Measurements from ENCODE around the gene TMSB10.

TMSB10 gene

DNA sequence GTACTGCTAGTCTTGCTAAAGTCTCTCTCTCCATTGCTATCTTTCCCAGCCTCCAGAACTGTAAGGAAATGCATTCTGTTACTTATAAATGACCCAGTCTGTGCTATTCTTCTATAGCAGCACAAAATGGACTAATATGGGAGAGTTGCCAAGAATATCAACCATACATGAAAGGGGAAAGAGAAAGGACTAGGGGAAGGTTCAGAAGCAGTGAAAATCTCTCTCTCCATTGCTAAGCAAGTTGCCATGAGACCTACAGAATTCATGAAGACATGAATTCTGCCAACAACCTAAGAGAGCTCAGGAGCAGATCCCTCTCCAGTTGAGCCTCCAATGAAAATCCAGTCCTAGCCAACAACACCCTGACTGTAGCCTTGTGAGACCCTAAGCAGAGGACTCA lies 21.0 kb upstream of the TMSB10 start:
- no peak for DNase-seq
- TF ChIP-seq GATA1 (IDR thresholded peaks at IDR 0.05; ENCODE audit: low read depth, low read length): no peak

DNA sequence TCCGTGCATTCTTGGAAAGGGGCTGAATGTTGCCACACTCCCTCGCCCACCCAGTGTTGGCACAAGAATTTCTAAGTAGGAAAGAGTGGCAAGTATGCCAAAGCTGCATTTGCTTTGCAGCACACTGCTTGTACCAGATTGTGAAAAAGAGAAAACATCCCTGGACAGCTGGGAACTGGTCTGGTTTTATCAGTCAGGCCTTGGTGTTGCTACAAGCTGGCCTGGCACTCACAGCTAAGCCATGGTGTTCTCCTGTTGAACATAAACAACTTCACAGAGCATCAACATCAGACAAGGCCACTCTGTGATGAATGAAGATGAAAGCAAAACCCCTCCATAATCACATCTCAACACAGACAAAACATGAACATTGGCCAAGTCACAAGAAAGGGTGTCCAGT lies 20.3 kb upstream of the TMSB10 start:
- DNase-seq: no peak
- TF ChIP-seq GATA1 (IDR thresholded peaks at IDR 0.05; ENCODE audit: low read depth, low read length) (no peak), POLR2A (IDR thresholded peaks at IDR 0.05; ENCODE audit: low read length) (no peak)

DNA sequence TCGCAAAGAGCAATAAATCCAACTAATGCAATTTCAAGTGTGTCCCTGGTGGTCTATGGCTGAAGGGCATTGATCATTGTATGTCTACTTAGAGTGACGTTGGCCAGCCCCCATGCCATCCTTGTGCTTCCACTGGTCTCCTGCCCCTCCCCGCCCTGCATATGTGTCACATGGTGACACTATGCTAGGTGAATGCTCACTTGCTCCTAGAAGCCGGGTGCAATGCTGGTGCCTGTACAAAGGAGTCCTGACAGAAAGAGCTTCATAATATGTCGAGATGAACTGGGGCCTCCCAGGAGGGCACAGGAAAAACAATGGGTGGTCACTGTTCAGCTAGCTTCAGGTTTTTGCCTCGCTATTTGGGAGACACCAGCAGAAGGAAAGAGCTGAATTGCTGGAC lies 18.7 kb upstream of the TMSB10 start:
- TF ChIP-seq GATA1 (IDR thresholded peaks at IDR 0.05; ENCODE audit: low read depth, low read length) (no peak), POLR2A (IDR thresholded peaks at IDR 0.05; ENCODE audit: low read length) (no peak)
- DNase-seq: no peak

DNA sequence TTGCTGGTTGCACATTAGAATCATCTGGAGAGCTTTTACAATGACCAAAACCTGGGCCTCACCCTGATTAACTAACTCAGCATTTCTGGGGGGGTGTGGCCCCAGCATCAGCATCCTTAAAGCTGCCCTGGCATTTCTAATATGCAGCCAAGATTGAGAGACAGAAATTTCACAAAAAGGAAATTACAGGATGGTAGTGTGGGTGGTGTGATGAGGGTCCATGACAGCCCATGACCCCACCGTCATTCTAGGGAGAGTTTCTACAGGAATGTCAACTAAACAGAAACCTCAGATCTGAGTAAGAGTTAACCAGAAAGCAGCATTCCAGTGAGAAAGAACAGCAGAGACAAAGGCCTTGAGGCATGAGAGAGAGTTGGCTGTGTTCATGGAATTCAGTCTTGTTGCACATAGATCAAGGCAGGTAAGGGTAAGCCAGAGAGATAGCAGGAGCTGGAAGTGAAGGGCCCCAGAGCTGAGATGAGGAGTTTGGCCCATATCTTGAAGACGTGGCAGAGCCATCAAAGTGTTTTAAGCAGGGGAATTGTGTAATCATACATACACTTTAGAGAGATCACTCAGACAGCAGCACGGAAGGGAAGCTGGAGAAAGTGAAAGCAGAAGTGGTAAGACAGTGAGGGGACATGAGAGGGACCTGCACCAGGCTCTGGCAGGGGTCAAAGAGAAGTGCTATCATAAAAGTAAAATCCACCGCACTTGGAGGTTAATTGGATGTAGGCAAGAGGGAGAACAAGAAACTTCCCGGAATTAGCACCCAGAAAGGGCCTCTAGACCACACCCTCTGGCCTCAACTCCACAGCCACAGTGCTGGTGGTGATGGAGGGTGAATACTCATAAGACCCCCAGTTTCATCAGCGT lies 16.8 kb upstream of the TMSB10 start:
- DNase-seq: peak; percentile 23 to 26
- TF ChIP-seq POLR2A (IDR thresholded peaks at IDR 0.05; ENCODE audit: low read length) (no peak), GATA1 (IDR thresholded peaks at IDR 0.05; ENCODE audit: low read depth, low read length) (no peak)

DNA sequence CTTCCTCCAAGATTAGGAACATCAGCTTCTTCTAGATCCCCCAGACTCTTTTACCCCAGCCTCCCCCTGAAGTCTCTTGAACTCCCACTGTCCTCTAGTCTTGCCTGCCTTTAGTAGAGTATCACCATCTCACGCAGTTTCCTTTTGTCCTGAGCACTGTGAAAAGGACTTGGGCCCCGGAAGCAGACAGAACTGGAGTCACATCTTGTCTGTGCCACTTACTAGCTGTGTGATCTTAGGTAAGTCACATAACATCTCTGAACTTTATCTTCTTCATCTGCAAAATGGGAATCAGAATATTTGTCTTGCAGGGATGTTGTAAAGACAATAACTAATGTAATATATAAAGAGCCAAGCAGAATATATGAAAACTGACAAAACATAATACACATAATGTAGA lies 16.1 kb upstream of the TMSB10 start:
- DNase-seq: no peak
- TF ChIP-seq GATA1 (IDR thresholded peaks at IDR 0.05; ENCODE audit: low read depth, low read length) (no peak), POLR2A (IDR thresholded peaks at IDR 0.05; ENCODE audit: low read length) (no peak)

DNA sequence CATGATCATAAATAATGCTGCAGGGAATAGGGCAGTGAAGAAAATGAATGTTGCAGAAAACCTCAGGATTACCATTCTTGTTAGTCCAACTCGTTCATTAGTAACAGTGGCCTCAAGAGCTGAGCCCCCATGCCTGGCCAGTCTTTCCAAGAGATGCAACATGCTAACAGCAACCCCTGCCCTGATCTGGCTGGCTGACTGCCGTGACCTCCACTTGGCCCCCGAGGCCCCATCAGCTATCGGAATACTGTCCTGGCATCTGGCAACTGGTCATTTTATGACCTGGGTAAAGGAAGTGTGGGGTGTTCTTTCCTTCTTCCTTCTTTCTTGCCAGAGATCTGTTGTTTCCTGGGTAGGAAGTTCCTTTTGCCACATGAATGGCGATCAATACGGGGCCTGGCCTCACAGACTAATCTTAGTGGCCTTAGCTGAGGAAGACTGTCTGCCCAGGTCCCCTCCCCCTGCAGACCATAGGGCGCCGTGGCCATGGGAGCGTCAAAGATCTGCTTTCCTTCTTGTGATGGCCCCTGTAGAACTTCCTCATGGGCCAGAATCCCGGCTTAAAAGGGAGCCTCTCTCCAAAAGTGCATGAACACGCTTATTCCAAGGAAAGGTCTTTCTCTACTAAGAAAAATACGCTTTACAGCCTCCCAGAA lies 14.0 kb upstream of the TMSB10 start:
- TF ChIP-seq GATA1 (IDR thresholded peaks at IDR 0.05; ENCODE audit: low read depth, low read length): no peak
- TF ChIP-seq POLR2A (IDR thresholded peaks at IDR 0.05; ENCODE audit: low read length): no peak
- no peak for DNase-seq

DNA sequence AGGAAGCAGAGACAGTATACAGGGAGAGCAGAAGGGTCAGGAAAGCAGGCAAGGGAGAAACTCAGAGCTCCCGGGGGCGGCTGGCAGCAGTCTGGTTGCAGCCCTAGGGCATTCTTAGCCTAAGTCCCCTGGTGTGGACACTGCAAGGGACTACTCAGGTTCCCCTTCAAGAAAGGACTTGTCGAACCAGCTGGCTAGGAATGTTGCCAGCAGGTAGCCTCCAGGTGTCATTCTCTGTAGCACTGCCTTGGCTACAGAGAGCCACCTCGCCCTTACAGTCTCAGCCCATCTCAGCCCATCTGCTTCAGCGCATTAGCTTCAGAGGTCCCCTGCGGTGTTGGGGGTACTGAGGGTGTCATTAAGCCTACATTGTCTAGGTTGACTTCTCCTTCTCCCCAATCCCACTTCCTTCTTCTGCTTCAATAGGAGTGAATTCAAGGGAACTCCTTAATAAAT lies 11.3 kb upstream of the TMSB10 start:
- DNase-seq: no peak
- no peak for TF ChIP-seq GATA1 (IDR thresholded peaks at IDR 0.05; ENCODE audit: low read depth, low read length)
- TF ChIP-seq POLR2A (IDR thresholded peaks at IDR 0.05; ENCODE audit: low read length): no peak

DNA sequence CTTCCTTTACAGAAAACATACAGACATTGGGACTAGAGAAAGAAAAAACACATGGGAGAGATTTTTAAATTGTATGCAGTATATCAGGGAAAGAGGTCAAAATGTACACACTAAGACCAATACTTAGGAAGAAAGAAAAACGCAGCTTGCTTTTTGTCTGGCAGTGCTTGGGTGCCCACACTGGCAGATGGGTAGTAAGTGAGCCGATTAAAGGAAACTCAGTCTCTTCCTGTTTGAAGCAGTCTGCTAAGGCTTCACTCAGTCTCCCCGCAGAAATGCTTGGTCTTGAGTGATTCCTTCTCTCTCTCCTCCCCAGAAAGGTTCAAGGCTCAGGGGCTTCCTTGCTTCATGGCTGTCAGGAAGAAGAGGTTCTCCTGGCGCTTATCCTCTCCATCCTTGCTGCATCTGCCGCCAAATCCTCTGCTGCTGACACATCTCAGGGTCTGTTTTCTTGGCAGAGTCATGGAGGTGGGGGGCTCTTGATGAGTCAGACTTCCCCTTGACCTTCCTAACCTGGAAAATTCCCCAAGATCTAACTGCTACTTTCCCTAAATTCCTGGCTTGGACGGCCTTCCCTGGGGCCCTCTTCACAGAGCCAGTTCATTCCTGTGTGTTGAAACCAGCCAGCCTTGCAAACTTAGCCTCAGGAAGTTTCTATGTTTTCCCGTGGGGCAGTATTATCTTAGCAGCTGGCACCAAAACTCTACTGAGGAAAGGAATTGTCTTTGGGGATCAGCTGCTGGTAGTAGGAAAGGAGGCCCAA lies 10.5 kb upstream of the TMSB10 start:
- no peak for DNase-seq

DNA sequence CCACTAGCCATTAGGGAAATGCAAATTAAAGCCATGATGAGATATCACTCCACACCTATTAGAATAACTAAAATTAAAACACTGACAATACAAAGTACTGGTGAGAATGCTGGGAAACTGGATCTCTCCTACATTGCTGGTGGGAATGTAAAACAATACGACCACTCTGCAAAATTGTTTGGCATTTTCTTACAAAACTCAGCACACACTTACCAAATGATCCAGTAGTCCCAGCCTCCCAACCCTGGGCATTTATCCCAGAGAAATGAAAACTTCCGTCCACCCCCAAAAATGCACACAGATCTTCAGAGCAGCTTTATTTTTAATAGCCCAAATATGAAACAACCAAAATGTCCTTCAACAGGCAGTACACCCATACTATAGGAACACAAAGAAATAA lies 8.9 kb upstream of the TMSB10 start:
- TF ChIP-seq GATA1 (IDR thresholded peaks at IDR 0.05; ENCODE audit: low read depth, low read length) (no peak), POLR2A (IDR thresholded peaks at IDR 0.05; ENCODE audit: low read length) (no peak)
- no peak for DNase-seq

More for the DNA sequence above, 10.5 kb upstream of the TMSB10 start:
- no peak for TF ChIP-seq GATA1 (IDR thresholded peaks at IDR 0.05; ENCODE audit: low read depth, low read length)

DNA sequence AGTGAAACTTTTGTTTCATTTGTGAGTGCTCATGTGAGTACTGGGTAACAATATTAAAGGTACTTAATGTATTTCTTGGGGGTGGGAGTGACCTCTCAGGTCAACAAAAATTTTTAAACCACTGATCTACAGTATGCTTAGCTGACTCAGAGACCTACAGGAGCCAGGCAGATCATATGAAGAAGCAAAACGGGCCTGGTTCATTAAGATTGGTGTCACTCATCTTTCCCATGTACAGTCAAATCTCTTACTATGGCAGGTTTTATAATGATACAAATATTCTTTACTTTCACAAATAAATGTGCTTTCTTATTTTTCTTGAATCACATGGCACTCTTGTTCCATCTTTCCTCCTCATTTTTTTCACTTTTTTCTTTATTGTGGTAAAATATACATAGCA lies 7.7 kb upstream of the TMSB10 start:
- TF ChIP-seq GATA1 (IDR thresholded peaks at IDR 0.05; ENCODE audit: low read depth, low read length) (no peak), POLR2A (IDR thresholded peaks at IDR 0.05; ENCODE audit: low read length) (no peak)
- DNase-seq: no peak

DNA sequence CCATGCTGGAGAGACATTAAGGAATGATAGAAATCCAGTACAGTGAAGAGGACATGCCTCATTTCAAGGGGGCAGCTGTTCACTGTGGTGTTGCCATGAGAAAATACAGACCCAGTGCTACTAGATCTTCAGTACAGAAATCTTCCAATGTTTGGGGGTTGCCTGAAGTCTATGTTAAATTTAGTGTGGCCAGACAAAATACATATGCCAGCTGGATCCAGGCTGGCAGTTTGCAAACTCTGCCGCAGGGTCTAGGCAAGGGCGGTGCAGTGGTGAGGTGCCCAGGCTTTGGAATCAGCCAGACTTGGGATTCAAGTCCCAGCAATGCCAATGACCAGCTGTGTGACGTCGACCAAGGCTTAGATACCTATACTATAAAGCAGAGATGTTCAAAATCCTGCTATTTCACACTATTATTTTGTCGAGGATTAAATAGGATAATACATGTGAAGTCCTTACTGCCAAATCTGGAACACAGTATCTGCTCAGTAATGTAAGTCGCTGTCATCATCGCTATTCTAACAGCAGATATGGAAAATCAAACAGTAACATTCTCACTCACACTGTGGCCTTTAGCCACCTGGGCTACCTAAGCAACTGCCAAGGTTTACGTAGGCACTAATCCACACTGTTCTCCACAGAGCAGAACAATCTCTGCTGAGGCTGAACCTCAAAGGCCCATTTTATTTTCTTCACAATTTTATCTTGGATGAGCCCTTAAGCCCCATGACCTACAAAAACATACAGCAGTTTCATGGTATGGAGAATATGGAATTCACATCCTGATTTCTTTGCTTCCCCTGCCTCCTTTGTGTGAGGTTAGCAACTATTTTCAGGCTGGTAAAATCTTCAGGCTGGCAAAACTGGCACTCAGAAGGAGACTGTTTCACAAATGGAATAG lies 5.9 kb upstream of the TMSB10 start:
- DNase-seq: no peak
- no peak for TF ChIP-seq POLR2A (IDR thresholded peaks at IDR 0.05; ENCODE audit: low read length)
- TF ChIP-seq GATA1 (IDR thresholded peaks at IDR 0.05; ENCODE audit: low read depth, low read length): no peak

DNA sequence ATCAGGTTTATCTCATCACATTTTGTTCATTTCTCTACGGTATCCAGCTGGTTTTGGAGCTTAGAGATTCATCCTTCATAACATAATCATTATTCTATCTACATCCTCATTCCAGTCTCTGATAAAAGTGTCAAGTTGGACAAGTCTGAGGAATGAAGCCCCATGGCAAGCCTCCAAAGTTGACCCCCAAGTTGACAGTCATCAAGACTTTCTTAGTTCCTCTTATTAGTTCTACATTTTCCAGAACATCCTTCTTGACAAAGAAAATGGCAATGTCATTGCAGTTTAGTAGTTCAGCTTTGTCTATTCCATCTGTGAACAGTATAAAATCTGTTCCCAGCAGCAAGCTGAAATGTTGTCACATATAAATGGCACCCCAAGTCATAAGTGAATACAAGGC lies 4.5 kb upstream of the TMSB10 start:
- no peak for TF ChIP-seq GATA1 (IDR thresholded peaks at IDR 0.05; ENCODE audit: low read depth, low read length)
- TF ChIP-seq POLR2A (IDR thresholded peaks at IDR 0.05; ENCODE audit: low read length): no peak

DNA sequence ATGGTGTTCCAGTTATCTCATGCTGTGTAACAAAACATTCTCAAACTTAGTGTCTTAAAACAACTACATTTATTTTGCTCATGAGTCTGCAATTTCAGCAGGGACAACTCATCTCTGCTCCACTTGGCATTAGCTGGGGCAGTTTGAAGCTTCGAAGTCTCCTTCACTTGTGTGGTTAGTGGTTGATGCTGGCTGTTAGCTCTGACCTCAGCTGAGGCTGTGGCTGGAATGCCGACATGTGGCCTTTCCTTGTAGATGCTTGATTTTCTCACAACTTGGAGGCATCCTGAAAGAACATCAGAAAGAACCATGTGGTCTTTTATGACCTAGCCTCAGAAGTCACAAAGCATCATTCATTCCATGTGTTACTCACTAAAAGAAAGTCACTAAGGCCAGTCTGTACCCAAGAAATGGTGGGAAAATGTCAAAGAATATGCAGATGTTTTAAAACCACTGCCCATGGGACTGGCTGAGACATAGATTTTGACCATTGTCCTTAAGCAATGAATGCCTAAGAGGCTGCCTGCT lies 3.8 kb upstream of the TMSB10 start:
- no peak for TF ChIP-seq POLR2A (IDR thresholded peaks at IDR 0.05; ENCODE audit: low read length)
- no peak for DNase-seq

More for the DNA sequence above, 4.5 kb upstream of the TMSB10 start:
- no peak for DNase-seq

All from erythroblast (primary cell).